DND-41 (cell line): ENCODE measurements around the gene FGG.

Source experiments
- ATAC-seq: fragments of 200-7000 bp; cut with Tn5 transposase; 3 replicates; pipeline ENCODE4 v1.9.1; 2021; ENCODE audit warnings: low read depth; ENCODE audit not compliant: insufficient read depth
- DNase-seq: peaks from one replicate; pipeline ENCODE4 v3.0.0-alpha.2; 2020
- H2AFZ ChIP-seq: 2 replicates; pipeline ENCODE4 v1.6.0; 2012; ENCODE audit warnings: low read depth, low read length
- H3K27ac ChIP-seq: 2 replicates; pipeline ENCODE4 v1.5.1; 2012; ENCODE audit warnings: low read length, inconsistent platforms
- H3K27me3 ChIP-seq: fragments of 200-600 bp; sonication (generic); 2 replicates; pipeline ENCODE4 v1.6.0; 2012; ENCODE audit warnings: low read length, mild to moderate bottlenecking, inconsistent platforms; ENCODE audit not compliant: insufficient read depth, poor library complexity
- H3K36me3 ChIP-seq: 2 replicates; pipeline ENCODE4 v1.5.1; 2012; ENCODE audit warnings: low read length, inconsistent platforms; ENCODE audit not compliant: insufficient read depth
- H3K4me1 ChIP-seq: 2 replicates; pipeline ENCODE4 v1.5.1; 2012; ENCODE audit warnings: mild to moderate bottlenecking, low read length; ENCODE audit not compliant: insufficient read depth
- H3K4me2 ChIP-seq: 2 replicates; pipeline ENCODE4 v1.6.0; 2012; ENCODE audit warnings: mild to moderate bottlenecking, moderate library complexity, low read length, inconsistent platforms; ENCODE audit not compliant: insufficient read depth
- H3K4me3 ChIP-seq, 2 experiments: fragments of 200-600 bp in 1 of 2; shearing (Covaris generic) in 1 of 2; 2 replicates each; pipeline ENCODE4 v1.5.1; 2012 to 2016; ENCODE audit warnings: inconsistent platforms in 2 of 2, low read length in 2 of 2, mild to moderate bottlenecking in 2 of 2, low read depth in 1 of 2, moderate library complexity in 1 of 2
- H3K79me2 ChIP-seq: 2 replicates; pipeline ENCODE4 v1.6.0; 2012; ENCODE audit warnings: low read length, inconsistent platforms; ENCODE audit not compliant: insufficient read depth
- H3K9ac ChIP-seq: 2 replicates; pipeline ENCODE4 v1.6.0; 2012; ENCODE audit warnings: low read depth, mild to moderate bottlenecking, inconsistent platforms, low read length, moderate library complexity
- H3K9me3 ChIP-seq: 2 replicates; pipeline ENCODE4 v1.5.1; 2012; ENCODE audit warnings: low read length, moderate library complexity, mild to moderate bottlenecking, inconsistent platforms; ENCODE audit not compliant: insufficient read depth, severe bottlenecking
- H4K20me1 ChIP-seq: 2 replicates; pipeline ENCODE4 v1.6.0; 2012; ENCODE audit warnings: low read length; ENCODE audit not compliant: insufficient read depth
- EZH2 ChIP-seq: IDR thresholded peaks from 3 replicates; pipeline ENCODE4 v1.6.1; 2012; ENCODE audit warnings: borderline replicate concordance, low read depth, mild to moderate bottlenecking, moderate library complexity, low read length, inconsistent platforms; ENCODE audit not compliant: severe bottlenecking
- TF ChIP-seq, protein P1 (sequence below): IDR thresholded peaks from 2 replicates; pipeline ENCODE4 v1.5.1; 2012; ENCODE audit warnings: borderline replicate concordance, low read length, moderate library complexity, mild to moderate bottlenecking; ENCODE audit not compliant: poor library complexity, severe bottlenecking; ENCODE audit errors: extremely low read depth

FGG gene

DNA sequence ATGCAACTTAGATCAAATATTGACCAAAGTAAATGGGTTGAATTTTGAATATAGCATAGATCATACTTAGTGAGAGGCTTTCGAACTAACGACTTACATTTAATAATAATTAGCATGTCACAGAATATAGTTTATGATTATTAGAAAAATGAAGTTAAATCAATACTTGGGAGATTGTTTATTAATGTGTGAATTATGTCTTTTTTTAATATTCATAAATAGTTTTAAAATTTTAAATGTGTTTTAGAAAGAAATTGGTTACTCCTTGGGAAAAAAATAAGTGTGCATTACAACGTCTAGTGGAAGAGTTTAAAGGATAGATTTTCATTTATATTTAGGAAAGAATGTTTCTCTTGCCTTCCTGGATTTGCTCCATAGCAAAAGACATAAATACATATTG, 29.2 kb downstream of the FGG start:
- Histone ChIP-seq H3K4me3 (no peak overlapping the region), H4K20me1 (no peaks in the 10 kb centered on the region), H3K4me2 (no peak overlapping the region), H3K9me3 (no peaks in the 10 kb centered on the region), H3K36me3 (no peaks in the 10 kb centered on the region), H3K27ac (no peak overlapping the region), H3K27me3 (peaks cover 9% of the 10 kb centered on the region), H3K79me2 (no peaks in the 10 kb centered on the region), H2AFZ (no peak overlapping the region), H3K4me1 (no peaks in the 10 kb centered on the region), H3K9ac (no peak overlapping the region)
- no peak for TF ChIP-seq EZH2
- TF ChIP-seq, protein P1, sequence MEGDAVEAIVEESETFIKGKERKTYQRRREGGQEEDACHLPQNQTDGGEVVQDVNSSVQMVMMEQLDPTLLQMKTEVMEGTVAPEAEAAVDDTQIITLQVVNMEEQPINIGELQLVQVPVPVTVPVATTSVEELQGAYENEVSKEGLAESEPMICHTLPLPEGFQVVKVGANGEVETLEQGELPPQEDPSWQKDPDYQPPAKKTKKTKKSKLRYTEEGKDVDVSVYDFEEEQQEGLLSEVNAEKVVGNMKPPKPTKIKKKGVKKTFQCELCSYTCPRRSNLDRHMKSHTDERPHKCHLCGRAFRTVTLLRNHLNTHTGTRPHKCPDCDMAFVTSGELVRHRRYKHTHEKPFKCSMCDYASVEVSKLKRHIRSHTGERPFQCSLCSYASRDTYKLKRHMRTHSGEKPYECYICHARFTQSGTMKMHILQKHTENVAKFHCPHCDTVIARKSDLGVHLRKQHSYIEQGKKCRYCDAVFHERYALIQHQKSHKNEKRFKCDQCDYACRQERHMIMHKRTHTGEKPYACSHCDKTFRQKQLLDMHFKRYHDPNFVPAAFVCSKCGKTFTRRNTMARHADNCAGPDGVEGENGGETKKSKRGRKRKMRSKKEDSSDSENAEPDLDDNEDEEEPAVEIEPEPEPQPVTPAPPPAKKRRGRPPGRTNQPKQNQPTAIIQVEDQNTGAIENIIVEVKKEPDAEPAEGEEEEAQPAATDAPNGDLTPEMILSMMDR: no peak
- no peak for DNase-seq
- no peak for ATAC-seq

DNA sequence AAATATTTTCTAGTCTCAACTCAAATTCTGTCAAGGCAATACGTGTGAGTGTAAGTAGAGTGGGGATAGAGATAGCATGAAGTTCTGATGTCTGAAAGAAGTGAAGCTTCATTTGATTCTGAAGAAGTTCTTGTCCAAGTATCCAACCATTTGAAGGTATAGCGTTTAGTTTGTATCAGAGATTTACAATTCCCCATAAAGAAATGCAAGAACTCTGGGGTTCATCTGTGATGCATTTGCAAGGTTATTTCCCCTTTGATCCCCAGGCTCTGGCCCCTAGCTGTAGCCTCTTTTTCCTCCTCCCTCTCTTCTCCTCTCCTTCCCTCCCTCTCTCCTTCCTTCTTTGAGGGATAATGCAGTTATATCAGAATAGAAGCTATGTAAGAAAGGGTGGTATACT, 29.7 kb downstream of the FGG start:
- Histone ChIP-seq H3K27ac (no peak overlapping the region), H3K9ac (no peak overlapping the region), H2AFZ (no peak overlapping the region), H3K36me3 (no peaks in the 10 kb centered on the region), H4K20me1 (no peaks in the 10 kb centered on the region), H3K9me3 (no peaks in the 10 kb centered on the region), H3K79me2 (no peaks in the 10 kb centered on the region), H3K4me1 (no peaks in the 10 kb centered on the region), H3K4me2 (no peak overlapping the region), H3K27me3 (peaks cover 5% of the 10 kb centered on the region), H3K4me3 (no peak overlapping the region)
- ATAC-seq: no peak
- no peak for TF ChIP-seq EZH2
- TF ChIP-seq, protein P1: no peak
- DNase-seq: no peak

DNA sequence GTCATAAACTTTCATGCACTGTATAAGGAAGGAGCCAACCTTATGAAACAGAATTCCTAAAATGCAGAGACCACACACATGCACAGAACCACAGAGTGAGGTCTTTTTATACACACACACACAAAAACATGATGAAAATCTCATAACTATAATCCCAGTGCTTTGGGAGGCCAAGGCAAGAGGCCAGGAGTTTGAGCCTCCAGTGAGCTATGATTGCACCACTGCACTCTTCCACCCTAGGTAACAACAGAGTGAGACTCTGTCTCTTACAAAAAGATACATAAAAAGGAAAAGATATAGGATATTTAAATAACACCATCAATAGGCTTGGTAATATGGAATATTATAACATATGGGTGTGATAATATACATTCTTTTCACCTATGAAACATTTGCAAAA, 32.5 kb downstream of the FGG start:
- TF ChIP-seq, protein P1: no peak
- no peak for TF ChIP-seq EZH2
- Histone ChIP-seq H3K4me2 (no peak overlapping the region), H3K9me3 (no peaks in the 10 kb centered on the region), H3K36me3 (no peaks in the 10 kb centered on the region), H3K4me1 (no peaks in the 10 kb centered on the region), H3K79me2 (no peaks in the 10 kb centered on the region), H3K27me3 (peaks cover 5% of the 10 kb centered on the region), H3K4me3 (no peak overlapping the region), H3K9ac (no peak overlapping the region), H2AFZ (no peak overlapping the region), H4K20me1 (no peaks in the 10 kb centered on the region), H3K27ac (no peak overlapping the region)
- DNase-seq: no peak
- no peak for ATAC-seq

DNA sequence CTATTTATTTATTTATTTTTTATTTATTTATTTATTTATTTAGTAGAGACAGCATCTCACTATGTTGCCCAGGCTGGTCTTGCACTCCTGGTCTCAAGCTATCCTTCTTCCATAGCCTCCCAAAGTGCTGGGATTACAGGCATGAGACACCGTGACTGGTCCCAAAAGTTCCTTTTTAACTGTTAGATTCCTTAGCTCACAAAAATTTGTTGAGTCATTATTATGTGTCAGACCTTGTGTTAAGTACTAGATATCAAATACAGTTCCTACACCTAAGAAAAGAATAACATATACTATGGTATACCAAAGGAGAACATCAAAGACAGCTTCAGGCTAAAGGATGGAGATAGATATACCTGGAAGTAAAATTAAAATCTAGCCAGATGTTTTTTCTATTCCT, 33.5 kb downstream of the FGG start:
- Histone ChIP-seq H3K4me1 (no peaks in the 10 kb centered on the region), H3K9ac (no peak overlapping the region), H3K79me2 (no peaks in the 10 kb centered on the region), H3K27me3 (peaks cover 5% of the 10 kb centered on the region), H3K27ac (no peak overlapping the region), H3K36me3 (no peaks in the 10 kb centered on the region), H3K4me3 (no peak overlapping the region), H3K4me2 (no peak overlapping the region), H2AFZ (no peak overlapping the region), H3K9me3 (no peaks in the 10 kb centered on the region), H4K20me1 (no peaks in the 10 kb centered on the region)
- ATAC-seq (no peak), DNase-seq (no peak)
- TF ChIP-seq, protein P1: no peak
- TF ChIP-seq EZH2: no peak
